ENCODE results near the gene CD300H.
A peak's percentile ranks its signal among the peaks of the same experiment; 100 is the strongest.

The CD300H gene

GRCh38 chr17:74515941-74516340 lies 51.4 kb downstream of the CD300H start:
- Mint-ChIP-seq H3K4me3 (no peak overlapping the region), H3K27ac (peak overlapping the region; percentile 63), H3K9me3 (peaks cover 25% of the 10 kb centered on the region), H3K4me1 (peaks cover 49% of the 10 kb centered on the region), H3K36me3 (peaks cover 25% of the 10 kb centered on the region), H3K27me3 (peaks cover 11% of the 10 kb centered on the region)
- no peak for ATAC-seq

GRCh38 chr17:74514632-74515334 lies 52.5 kb downstream of the CD300H start:
- Mint-ChIP-seq H3K27me3 (peaks cover 12% of the 10 kb centered on the region), H3K27ac (peak overlapping the region; percentile 97), H3K4me1 (peaks cover 37% of the 10 kb centered on the region), H3K36me3 (peaks cover 25% of the 10 kb centered on the region), H3K4me3 (peak overlapping the region; percentile 59), H3K9me3 (peaks cover 25% of the 10 kb centered on the region)
- ATAC-seq = no peak

- ATAC-seq = peak; percentile 9
- Mint-ChIP-seq H3K27ac (peak overlapping the region; percentile 97), H3K27me3 (peaks cover 12% of the 10 kb centered on the region), H3K4me3 (peak overlapping the region; percentile 59), H3K36me3 (peaks cover 25% of the 10 kb centered on the region), H3K9me3 (peaks cover 22% of the 10 kb centered on the region), H3K4me1 (peaks cover 33% of the 10 kb centered on the region)
Measured at GRCh38 chr17:74513987-74514631, 53.2 kb downstream of the CD300H start.

- H3K4me3 Mint-ChIP-seq = peak overlapping the region; percentile 24
- H3K27me3 Mint-ChIP-seq = peaks cover 12% of the 10 kb centered on the region
- peaks cover 33% of the 10 kb centered on the region for H3K4me1 Mint-ChIP-seq
- peaks cover 14% of the 10 kb centered on the region for H3K9me3 Mint-ChIP-seq
- H3K27ac Mint-ChIP-seq = peak overlapping the region; percentile 97
- peak; percentile 94 for ATAC-seq
- peaks cover 15% of the 10 kb centered on the region for H3K36me3 Mint-ChIP-seq
Measured at GRCh38 chr17:74512624-74513091, 54.7 kb downstream of the CD300H start.

- H3K4me1 Mint-ChIP-seq = peaks cover 33% of the 10 kb centered on the region
- H3K4me3 Mint-ChIP-seq = no peak overlapping the region
- H3K27me3 Mint-ChIP-seq = peaks cover 12% of the 10 kb centered on the region
- ATAC-seq = no peak
- peaks cover 15% of the 10 kb centered on the region for H3K36me3 Mint-ChIP-seq
- H3K27ac Mint-ChIP-seq = peak overlapping the region; percentile 97
- H3K9me3 Mint-ChIP-seq = peaks cover 13% of the 10 kb centered on the region
Measured at GRCh38 chr17:74512036-74512435, 55.3 kb downstream of the CD300H start.
